Measurements from ENCODE around the gene CRLF3. TPM values are rescaled to one million over a fixed set of nuclear protein-coding genes. Genes with fewer than 3 reads are reported as not detected.

The CRLF3 gene
- total and polyA plus RNA-seq, 2 donors (not counting 1 experiment from before 2014, with no cell fraction given), result 31.6 to 83.2 TPM

DNA sequence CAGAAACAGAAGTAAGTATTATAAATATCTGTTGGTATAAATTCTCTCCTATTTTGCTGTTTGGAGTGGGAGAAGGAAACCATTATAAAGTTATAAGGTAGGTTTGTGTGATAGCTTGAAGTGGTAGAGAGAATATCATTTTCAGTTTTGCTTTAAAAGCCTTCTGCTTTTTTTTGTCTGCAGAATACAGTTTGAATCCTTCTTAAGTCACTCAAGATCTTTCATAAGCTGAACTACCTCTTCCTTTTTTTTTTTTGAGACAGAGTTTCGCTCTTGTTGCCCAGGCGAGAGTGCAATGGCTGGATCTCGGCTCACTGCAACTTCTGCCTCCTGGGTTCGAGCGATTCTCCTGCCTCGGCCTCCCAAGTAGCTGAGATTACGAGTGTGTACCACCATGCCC lies 16.3 kb upstream of the CRLF3 start:
- Histone ChIP-seq H4K20me1 (ENCODE audit: control insufficient read depth, insufficient read depth, low read length, poor library complexity, severe bottlenecking) (no peaks in the 10 kb centered on the region), H3K4me2 (replicated peaks; ENCODE audit: low read depth, low read length, poor library complexity, severe bottlenecking) (peak overlapping the region; percentile 53), H3K27ac (ENCODE audit: low read length in 2 of 2) (peak overlapping the region; percentile 21 to 69), H3K9me3 (ENCODE audit: control extremely low read depth in 1 of 3, control insufficient read depth in 2 of 3, insufficient read depth in 1 of 3, low read length in 2 of 3) (peaks cover 0 to 4% (median 0%) of the 10 kb centered on the region in 3 donors), H3K4me1 (ENCODE audit: control insufficient read depth in 2 of 2, insufficient read depth in 2 of 2, low read length in 2 of 2) (no peaks in the 10 kb centered on the region), H3K27me3 (replicated peaks in 1 of 4; ENCODE audit: control extremely low read depth in 1 of 4, control insufficient read depth in 3 of 4, insufficient read depth in 4 of 4, low read length in 3 of 4) (no peaks in the 10 kb centered on the region), H3K4me3 (ENCODE audit: control extremely low read depth in 1 of 5, extremely low read depth in 1 of 5, insufficient read depth in 1 of 5, low read depth in 2 of 5, low read length in 4 of 5) (peak overlapping the region in 3 of 5 experiments; percentile 6 to 38 (median 29)), H3K36me3 (replicated peaks in 1 of 2; ENCODE audit: control extremely low read depth in 1 of 2, control insufficient read depth in 1 of 2, extremely low read depth in 1 of 2, insufficient read depth in 2 of 2, low read length in 1 of 2) (peaks cover 2 to 7% of the 10 kb centered on the region in 2 experiments), H3K79me2 (ENCODE audit: control insufficient read depth, insufficient read depth, low read length) (no peaks in the 10 kb centered on the region), H2AFZ (ENCODE audit: insufficient read depth, low read depth, low read length, poor library complexity, severe bottlenecking) (peak overlapping the region; percentile 53), H3K9ac (ENCODE audit: low read length) (no peak overlapping the region)
- intact Hi-C loops (cut with micrococcal nuclease), result no loop called here
- Mint-ChIP-seq H3K9me3 (ENCODE audit: insufficient read depth) (no peaks in the 10 kb centered on the region), H3K4me3 (peak overlapping the region; percentile 58), H3K27me3 (no peaks in the 10 kb centered on the region), H3K4me1 (peaks cover 8% of the 10 kb centered on the region), H3K27ac (peak overlapping the region; percentile 81)
- TF ChIP-seq, protein P1, sequence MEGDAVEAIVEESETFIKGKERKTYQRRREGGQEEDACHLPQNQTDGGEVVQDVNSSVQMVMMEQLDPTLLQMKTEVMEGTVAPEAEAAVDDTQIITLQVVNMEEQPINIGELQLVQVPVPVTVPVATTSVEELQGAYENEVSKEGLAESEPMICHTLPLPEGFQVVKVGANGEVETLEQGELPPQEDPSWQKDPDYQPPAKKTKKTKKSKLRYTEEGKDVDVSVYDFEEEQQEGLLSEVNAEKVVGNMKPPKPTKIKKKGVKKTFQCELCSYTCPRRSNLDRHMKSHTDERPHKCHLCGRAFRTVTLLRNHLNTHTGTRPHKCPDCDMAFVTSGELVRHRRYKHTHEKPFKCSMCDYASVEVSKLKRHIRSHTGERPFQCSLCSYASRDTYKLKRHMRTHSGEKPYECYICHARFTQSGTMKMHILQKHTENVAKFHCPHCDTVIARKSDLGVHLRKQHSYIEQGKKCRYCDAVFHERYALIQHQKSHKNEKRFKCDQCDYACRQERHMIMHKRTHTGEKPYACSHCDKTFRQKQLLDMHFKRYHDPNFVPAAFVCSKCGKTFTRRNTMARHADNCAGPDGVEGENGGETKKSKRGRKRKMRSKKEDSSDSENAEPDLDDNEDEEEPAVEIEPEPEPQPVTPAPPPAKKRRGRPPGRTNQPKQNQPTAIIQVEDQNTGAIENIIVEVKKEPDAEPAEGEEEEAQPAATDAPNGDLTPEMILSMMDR (IDR thresholded peaks at IDR 0.05), result no peak
- TF ChIP-seq EZH2 (IDR thresholded peaks at IDR 0.05; ENCODE audit: borderline replicate concordance, insufficient read depth, low read depth, low read length, poor library complexity, severe bottlenecking), result no peak
- peak; percentile 26 for DNase-seq
- WGBS (ENCODE audit: insufficient coverage), result 84% methylated on average over 7 of the region's 7 CpGs
- POLR2A ChIA-PET, result interaction anchor here (1.0 to 1.2 kb wide), 2 partner anchors 9 to 78 kb away, joined by 3 to 4 read pairs; partner anchors contain the start of gene ATAD5
- ATAC-seq (ENCODE audit: low read depth), result peak; percentile 36
- CTCF ChIA-PET, result interaction anchor here (0.7 kb wide), 1 partner anchor 9 kb away, joined by 3 read pairs; the partner anchor contains the start of gene ATAD5

GRCh38 chr17:30838202-30838807 lies 13.8 kb upstream of the CRLF3 start:
- Mint-ChIP-seq H3K4me3 (no peak overlapping the region), H3K27me3 (no peaks in the 10 kb centered on the region), H3K4me1 (peaks cover 8% of the 10 kb centered on the region), H3K27ac (no peak overlapping the region), H3K9me3 (ENCODE audit: insufficient read depth) (no peaks in the 10 kb centered on the region)
- Histone ChIP-seq H3K4me1 (ENCODE audit: control insufficient read depth in 2 of 2, insufficient read depth in 2 of 2, low read length in 2 of 2) (no peaks in the 10 kb centered on the region), H3K27me3 (replicated peaks in 1 of 4; ENCODE audit: control extremely low read depth in 1 of 4, control insufficient read depth in 3 of 4, insufficient read depth in 4 of 4, low read length in 3 of 4) (no peaks in the 10 kb centered on the region), H3K27ac (ENCODE audit: low read length in 2 of 2) (no peak overlapping the region), H2AFZ (ENCODE audit: insufficient read depth, low read depth, low read length, poor library complexity, severe bottlenecking) (no peak overlapping the region), H4K20me1 (ENCODE audit: control insufficient read depth, insufficient read depth, low read length, poor library complexity, severe bottlenecking) (no peaks in the 10 kb centered on the region), H3K36me3 (replicated peaks in 1 of 2; ENCODE audit: control extremely low read depth in 1 of 2, control insufficient read depth in 1 of 2, extremely low read depth in 1 of 2, insufficient read depth in 2 of 2, low read length in 1 of 2) (peaks cover 0 to 7% of the 10 kb centered on the region in 2 experiments), H3K9me3 (ENCODE audit: control extremely low read depth in 1 of 3, control insufficient read depth in 2 of 3, insufficient read depth in 1 of 3, low read length in 2 of 3) (peaks cover 0 to 4% (median 0%) of the 10 kb centered on the region in 3 donors), H3K9ac (ENCODE audit: low read length) (no peak overlapping the region), H3K79me2 (ENCODE audit: control insufficient read depth, insufficient read depth, low read length) (peaks cover 2% of the 10 kb centered on the region), H3K4me3 (ENCODE audit: control extremely low read depth in 1 of 5, extremely low read depth in 1 of 5, insufficient read depth in 1 of 5, low read depth in 2 of 5, low read length in 4 of 5) (no peak overlapping the region), H3K4me2 (replicated peaks; ENCODE audit: low read depth, low read length, poor library complexity, severe bottlenecking) (no peak overlapping the region)
- ATAC-seq (ENCODE audit: low read depth) (no peak), DNase-seq (no peak)
- POLR2A ChIA-PET, result interaction anchor here (0.6 kb wide), 1 partner anchor 169 kb away, joined by 6 read pairs; no protein-coding TSS in a partner anchor
- TF ChIP-seq EZH2 (IDR thresholded peaks at IDR 0.05; ENCODE audit: borderline replicate concordance, insufficient read depth, low read depth, low read length, poor library complexity, severe bottlenecking), result no peak
- TF ChIP-seq, protein P1 (IDR thresholded peaks at IDR 0.05), result no peak
- WGBS (ENCODE audit: insufficient coverage), result 100% methylated on average over 1 of the region's 5 CpGs
- intact Hi-C loops (cut with micrococcal nuclease), result no loop called here
- CTCF ChIA-PET, result interaction anchor here (0.6 to 1.5 kb wide), 3 partner anchors 11 to 52 kb away, joined by 3 to 5 read pairs (median 4); no protein-coding TSS in a partner anchor

Measured in B cell (primary cell).